Stomach smooth muscle (tissue), 2 donors: ENCODE data around the gene FAM162A.

Source experiments
- H3K27ac ChIP-seq: one replicate; pipeline ENCODE4 v1.7.0; 2013; ENCODE audit warnings: mild to moderate bottlenecking, low read length, inconsistent platforms
- H3K27me3 ChIP-seq, 2 donors: one replicate each; pipeline ENCODE4 v1.7.0; 2013; ENCODE audit warnings: low read length in 2 of 2; ENCODE audit not compliant: insufficient read depth in 2 of 2, control insufficient read depth in 1 of 2
- H3K36me3 ChIP-seq, 2 donors: one replicate each; pipeline ENCODE4 v1.7.0; 2013; ENCODE audit warnings: low read length in 2 of 2; ENCODE audit not compliant: control insufficient read depth in 2 of 2, insufficient read depth in 2 of 2
- H3K4me1 ChIP-seq: one replicate; pipeline ENCODE4 v1.7.0; 2013; ENCODE audit warnings: low read length; ENCODE audit not compliant: control insufficient read depth, insufficient read depth
- H3K4me3 ChIP-seq, 2 donors: one replicate each; pipeline ENCODE4 v1.7.0; 2013; ENCODE audit warnings: low read length in 2 of 2
- H3K9ac ChIP-seq, 2 donors: one replicate each; pipeline ENCODE4 v1.7.0; 2013; ENCODE audit warnings: low read length in 2 of 2, mild to moderate bottlenecking in 1 of 2
- H3K9me3 ChIP-seq, 2 donors: one replicate each; pipeline ENCODE4 v1.7.0; 2013; ENCODE audit warnings: low read length in 2 of 2; ENCODE audit not compliant: control insufficient read depth in 2 of 2
- donor health status: healthy.
- donor health status: Pancreatic carcinoma.

The FAM162A gene

DNA sequence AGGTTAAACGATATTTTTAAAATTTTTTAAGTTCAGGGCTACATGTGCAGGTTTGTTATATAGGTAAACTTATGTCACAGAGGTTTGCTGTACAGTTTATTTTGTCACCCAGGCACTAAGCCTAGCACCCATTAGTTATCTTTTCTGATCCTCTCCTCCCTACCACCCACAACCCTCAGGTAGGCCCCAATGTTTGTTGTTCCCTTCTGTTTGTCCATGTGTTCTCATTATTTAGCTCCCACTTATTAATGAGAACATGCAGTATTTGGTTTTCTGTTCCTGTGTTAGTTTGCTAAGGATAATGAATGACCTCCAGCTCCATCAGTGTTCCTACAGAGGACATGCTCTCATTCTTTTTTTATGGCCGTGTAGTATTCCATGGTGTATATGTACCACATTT lies 14.9 kb downstream of the FAM162A start:
- H3K4me3 ChIP-seq, result no peak overlapping the region
- no peak overlapping the region for H3K27ac ChIP-seq
- H3K9me3 ChIP-seq, result no peaks in the 10 kb centered on the region
- H3K27me3 ChIP-seq, result no peaks in the 10 kb centered on the region
- no peaks in the 10 kb centered on the region for H3K4me1 ChIP-seq
- no peak overlapping the region for H3K9ac ChIP-seq
- H3K36me3 ChIP-seq, result peaks cover 12 to 14% of the 10 kb centered on the region in 2 donors

GRCh38 chr3:122403489-122403888 lies 19.5 kb downstream of the FAM162A start:
- H3K4me1 ChIP-seq, result no peaks in the 10 kb centered on the region
- H3K36me3 ChIP-seq, result peaks cover 37 to 39% of the 10 kb centered on the region in 2 donors
- H3K9ac ChIP-seq, result no peak overlapping the region
- no peaks in the 10 kb centered on the region for H3K9me3 ChIP-seq
- H3K27ac ChIP-seq, result no peak overlapping the region
- H3K4me3 ChIP-seq, result no peak overlapping the region
- no peaks in the 10 kb centered on the region for H3K27me3 ChIP-seq

GRCh38 chr3:122405015-122405414 lies 21.0 kb downstream of the FAM162A start:
- H3K27me3 ChIP-seq, result no peaks in the 10 kb centered on the region
- no peak overlapping the region for H3K4me3 ChIP-seq
- H3K36me3 ChIP-seq, result peaks cover 44 to 52% of the 10 kb centered on the region in 2 donors
- H3K9ac ChIP-seq, result no peak overlapping the region
- no peaks in the 10 kb centered on the region for H3K9me3 ChIP-seq
- no peaks in the 10 kb centered on the region for H3K4me1 ChIP-seq
- H3K27ac ChIP-seq, result no peak overlapping the region

DNA sequence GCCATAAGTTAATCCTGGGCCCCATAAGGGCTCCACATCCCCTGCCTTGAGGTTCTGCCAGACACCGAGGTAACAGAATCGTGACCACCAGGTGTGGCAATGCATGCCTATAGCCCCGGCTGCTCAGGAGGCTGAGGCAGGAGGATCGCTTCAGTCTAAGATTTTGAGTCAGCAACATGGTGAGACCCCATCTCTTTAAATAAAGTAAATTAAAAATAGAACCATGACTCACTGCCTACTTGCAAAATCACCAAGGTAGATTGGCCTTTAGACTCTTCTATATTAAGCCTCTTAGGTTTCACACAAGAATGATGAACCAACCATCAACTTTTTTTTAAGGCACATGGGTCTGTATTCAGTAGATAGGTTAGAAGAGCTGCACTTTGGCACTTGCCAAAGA lies 22.2 kb downstream of the FAM162A start:
- Histone ChIP-seq H3K9me3 (no peaks in the 10 kb centered on the region), H3K9ac (no peak overlapping the region), H3K4me1 (no peaks in the 10 kb centered on the region), H3K27me3 (no peaks in the 10 kb centered on the region), H3K36me3 (peaks cover 52 to 58% of the 10 kb centered on the region in 2 donors), H3K27ac (no peak overlapping the region), H3K4me3 (no peak overlapping the region)

DNA sequence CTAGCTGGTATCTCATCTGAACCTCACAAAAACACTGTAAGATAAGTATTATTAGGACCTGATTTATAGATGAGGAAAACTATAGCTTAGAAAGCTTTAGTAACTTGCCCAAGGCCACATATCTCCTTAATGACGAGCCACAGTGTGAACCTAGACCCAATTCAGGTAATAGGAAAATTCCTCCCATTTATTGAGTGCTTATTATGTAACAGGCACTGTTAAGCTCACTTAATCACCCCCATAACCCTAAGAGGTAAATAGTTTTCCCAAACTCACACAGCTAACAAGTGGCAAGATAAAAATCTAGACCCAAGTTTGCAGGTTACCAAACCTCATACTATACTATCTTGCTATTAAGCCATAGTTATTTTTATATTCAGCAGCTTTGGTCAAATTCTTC lies 24.0 kb downstream of the FAM162A start:
- no peaks in the 10 kb centered on the region for H3K9me3 ChIP-seq
- no peak overlapping the region for H3K4me3 ChIP-seq
- no peak overlapping the region for H3K9ac ChIP-seq
- no peaks in the 10 kb centered on the region for H3K27me3 ChIP-seq
- peaks cover 52 to 55% of the 10 kb centered on the region in 2 donors for H3K36me3 ChIP-seq
- no peaks in the 10 kb centered on the region for H3K4me1 ChIP-seq
- H3K27ac ChIP-seq, result no peak overlapping the region

GRCh38 chr3:122409446-122409845 lies 25.5 kb downstream of the FAM162A start:
- peaks cover 44 to 46% of the 10 kb centered on the region in 2 donors for H3K36me3 ChIP-seq
- no peak overlapping the region for H3K4me3 ChIP-seq
- no peak overlapping the region for H3K27ac ChIP-seq
- H3K9me3 ChIP-seq, result no peaks in the 10 kb centered on the region
- no peaks in the 10 kb centered on the region for H3K27me3 ChIP-seq
- H3K4me1 ChIP-seq, result no peaks in the 10 kb centered on the region
- H3K9ac ChIP-seq, result no peak overlapping the region

- Histone ChIP-seq H3K9ac (no peak overlapping the region), H3K4me1 (peaks cover 5% of the 10 kb centered on the region), H3K36me3 (peaks cover 39 to 41% of the 10 kb centered on the region in 2 donors), H3K27ac (no peak overlapping the region), H3K9me3 (no peaks in the 10 kb centered on the region), H3K27me3 (no peaks in the 10 kb centered on the region), H3K4me3 (no peak overlapping the region)
These were observed 26.1 kb downstream of the FAM162A start for GRCh38 chr3:122410111-122410510.

DNA sequence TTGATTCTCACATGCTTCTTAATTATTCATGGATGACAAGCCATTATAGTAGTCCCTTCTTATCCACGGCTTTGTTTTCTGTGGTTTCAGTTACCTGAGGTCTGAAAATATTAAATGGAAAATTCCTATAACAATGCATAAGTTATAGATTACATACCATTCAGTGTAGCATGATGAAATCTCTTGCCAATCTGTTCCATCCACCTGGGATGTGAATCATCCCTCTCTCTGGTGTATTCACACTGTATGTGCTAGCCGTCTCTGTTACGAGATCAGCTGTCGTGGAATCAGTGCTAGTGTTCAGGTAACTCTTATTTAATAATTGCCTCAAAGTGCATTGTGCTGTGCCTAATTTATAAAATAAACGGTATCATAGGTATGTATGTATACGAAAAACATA lies 26.7 kb downstream of the FAM162A start:
- no peak overlapping the region for H3K4me3 ChIP-seq
- H3K9me3 ChIP-seq, result no peaks in the 10 kb centered on the region
- H3K4me1 ChIP-seq, result peaks cover 9% of the 10 kb centered on the region
- H3K36me3 ChIP-seq, result peaks cover 37 to 41% of the 10 kb centered on the region in 2 donors
- H3K27ac ChIP-seq, result no peak overlapping the region
- H3K9ac ChIP-seq, result no peak overlapping the region
- H3K27me3 ChIP-seq, result no peaks in the 10 kb centered on the region

- no peaks in the 10 kb centered on the region for H3K9me3 ChIP-seq
- peaks cover 13 to 21% of the 10 kb centered on the region in 2 donors for H3K36me3 ChIP-seq
- no peak overlapping the region for H3K9ac ChIP-seq
- H3K4me1 ChIP-seq, result peaks cover 17% of the 10 kb centered on the region
- no peak overlapping the region for H3K4me3 ChIP-seq
- H3K27me3 ChIP-seq, result no peaks in the 10 kb centered on the region
- no peak overlapping the region for H3K27ac ChIP-seq
These were observed 30.4 kb downstream of the FAM162A start for GRCh38 chr3:122414391-122414790.

DNA sequence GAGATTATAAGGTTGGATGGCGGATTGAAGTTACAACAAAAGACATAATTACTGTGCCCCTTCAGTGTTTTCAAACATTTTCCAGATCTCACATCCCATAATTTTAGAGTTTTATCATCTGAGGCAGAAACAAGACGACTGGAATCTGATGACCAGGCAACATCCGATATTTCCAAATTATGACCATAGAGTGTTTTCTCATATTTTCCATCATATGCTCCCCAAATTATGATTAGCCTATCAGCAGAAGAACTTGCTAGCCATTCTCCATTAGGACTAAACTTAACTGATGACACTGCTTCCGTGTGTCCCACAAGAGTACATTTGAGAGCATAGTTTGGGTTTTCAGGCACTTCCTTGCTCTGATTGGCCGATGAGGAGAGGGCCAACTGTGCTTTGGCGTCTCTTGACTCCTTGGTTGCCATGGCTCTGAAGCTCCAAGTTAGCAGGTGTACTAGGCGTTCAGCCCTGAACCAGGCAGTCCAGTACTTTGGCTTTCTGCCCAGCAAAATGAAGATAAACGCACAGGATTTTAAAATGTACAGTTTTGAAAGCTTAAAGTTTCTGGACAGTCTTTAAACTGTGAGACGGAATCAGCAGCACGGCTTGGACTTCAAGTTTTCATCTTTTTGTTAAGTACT lies 31.2 kb downstream of the FAM162A start:
- Histone ChIP-seq H3K9me3 (no peaks in the 10 kb centered on the region), H3K27me3 (no peaks in the 10 kb centered on the region), H3K4me3 (peak overlapping the region; percentile 95 to 98), H3K27ac (peak overlapping the region; percentile 83), H3K4me1 (peaks cover 17% of the 10 kb centered on the region), H3K9ac (peak overlapping the region; percentile 83 to 97), H3K36me3 (peaks cover 6 to 13% of the 10 kb centered on the region in 2 donors)

DNA sequence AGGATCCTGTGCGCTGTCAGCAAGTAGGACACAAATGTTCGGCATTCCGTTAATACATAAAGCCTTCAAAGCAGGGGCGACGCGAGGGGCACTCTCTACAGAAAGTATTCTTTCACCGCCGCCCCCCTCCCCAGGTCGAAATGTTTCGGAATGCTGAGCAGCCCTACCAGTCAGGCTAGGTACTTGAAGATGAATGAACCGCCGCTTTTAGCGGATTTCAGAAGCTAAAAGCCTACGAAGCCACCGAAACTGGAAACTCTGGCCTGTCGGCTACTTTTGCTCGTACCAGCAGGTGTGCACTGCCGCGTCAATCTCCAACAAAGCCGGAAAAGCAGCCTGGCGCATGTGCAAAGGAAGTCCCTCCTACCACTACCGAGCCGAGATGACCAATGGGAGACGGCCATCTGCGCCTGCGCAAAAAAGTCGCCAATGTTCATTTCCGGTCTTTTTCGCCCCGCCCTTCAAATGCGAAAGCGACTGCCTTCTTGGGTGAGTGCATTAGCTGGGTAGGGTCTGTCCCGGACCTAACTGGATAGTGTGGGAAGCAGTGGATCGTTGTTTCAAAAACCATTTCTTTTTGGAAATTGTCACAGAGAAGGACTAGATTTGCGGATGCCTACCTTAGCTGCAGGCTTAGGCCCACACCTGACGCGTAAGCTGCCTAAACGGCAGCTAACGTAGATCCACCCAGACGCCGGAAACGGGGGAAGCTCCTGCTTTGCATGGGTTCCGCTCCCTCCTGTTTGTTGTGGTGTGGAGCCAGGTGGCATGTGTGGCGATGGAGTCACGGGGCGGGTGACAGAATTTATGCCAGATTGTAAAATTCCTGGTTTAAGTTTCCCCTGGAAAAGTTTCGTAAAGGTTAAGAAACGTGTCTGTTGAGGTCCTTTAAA lies 32.0 kb downstream of the FAM162A start, which contains the start of gene WDR5B:
Gene WDR5B, minus strand, starts transcription at position 301 of the 893 bp plus-strand sequence. CDS start 534 bp downstream, outside the sequence.
- H3K36me3 ChIP-seq, result peaks cover under 1 to 7% of the 10 kb centered on the region in 2 donors
- H3K9ac ChIP-seq, result peak within 1 kb of the TSS; percentile 83 to 97
- H3K4me1 ChIP-seq, result peaks cover 17% of the 10 kb centered on the region
- peak within 1 kb of the TSS; percentile 83 for H3K27ac ChIP-seq
- no peaks in the 10 kb centered on the region for H3K9me3 ChIP-seq
- H3K27me3 ChIP-seq, result no peaks in the 10 kb centered on the region
- H3K4me3 ChIP-seq, result peak within 1 kb of the TSS; percentile 95 to 98
